Left ventricle myocardium inferior (tissue), 1 donor: Measurements from ENCODE around the gene MAP3K5. TPM values are rescaled to one million over a fixed set of nuclear protein-coding genes. Genes with fewer than 3 reads are reported as not detected.

Experiments
- DNase-seq: peaks from one replicate; pipeline ENCODE4 v3.0.0-alpha.2; 2020
- H3K27ac ChIP-seq: fragments of 200-600 bp; replicated peaks from 2 replicates; pipeline ENCODE4 v1.8.0; 2021
- H3K27me3 ChIP-seq: fragments of 200-600 bp; 2 replicates; pipeline ENCODE4 v1.8.0; 2021; ENCODE audit warnings: low read depth
- H3K36me3 ChIP-seq: fragments of 200-600 bp; 2 replicates; pipeline ENCODE4 v1.8.0; 2021
- H3K4me1 ChIP-seq: fragments of 200-600 bp; 2 replicates; pipeline ENCODE4 v1.8.0; 2021
- H3K4me3 ChIP-seq: fragments of 200-600 bp; 2 replicates; pipeline ENCODE4 v1.8.0; 2021; ENCODE audit warnings: mild to moderate bottlenecking, moderate library complexity
- H3K9me3 ChIP-seq: fragments of 200-600 bp; replicated peaks from 2 replicates; pipeline ENCODE4 v1.8.0; 2021
- CTCF ChIP-seq: fragments of 200-600 bp; IDR thresholded peaks from 2 replicates; pipeline ENCODE4 v1.8.0; 2021; ENCODE audit warnings: antibody characterized with exemption, mild to moderate bottlenecking, borderline replicate concordance
- intact Hi-C: fragments of 100-400 bp; cut with micrococcal nuclease; formaldehyde crosslinking; loops from one replicate; pipeline ENCODE4 v1.11.0; 2022
- total RNA-seq: library from RNA; stranded (reverse); fragmentation: NEBNext Ultra II Directional; extraction: Animal tissue kit (Norgen Biotek cat#: 25700); gene quantifications from one replicate; pipeline ENCODE4 v1.2.1, GENCODE V29; 2021
- donor health status: DM: no; HTN: yes; CAD: no; lungs with severe emphysema.

The MAP3K5 gene
- total RNA-seq, 1 donor from 2014 or later = 44.1 TPM

GRCh38 chr6:136547871-136548270 lies 244.4 kb downstream of the MAP3K5 start:
- Histone ChIP-seq H3K36me3 (no peaks in the 10 kb centered on the region), H3K4me1 (peaks cover 21% of the 10 kb centered on the region), H3K27ac (no peak overlapping the region), H3K9me3 (no peaks in the 10 kb centered on the region), H3K27me3 (peaks cover 34% of the 10 kb centered on the region), H3K4me3 (no peak overlapping the region)
- intact Hi-C loops = no loop called here
- TF ChIP-seq CTCF = no peak
- no peak for DNase-seq

GRCh38 chr6:136547336-136547735 lies 244.9 kb downstream of the MAP3K5 start:
- peaks cover 30% of the 10 kb centered on the region for H3K27me3 ChIP-seq
- intact Hi-C loops = no loop called here
- peak; percentile 32 for TF ChIP-seq CTCF

GRCh38 chr6:136546331-136546730 lies 245.9 kb downstream of the MAP3K5 start:
- no peaks in the 10 kb centered on the region for H3K9me3 ChIP-seq
- H3K36me3 ChIP-seq = no peaks in the 10 kb centered on the region
- no peak overlapping the region for H3K4me3 ChIP-seq
- intact Hi-C loops = no loop called here
- H3K4me1 ChIP-seq = peaks cover 21% of the 10 kb centered on the region
- H3K27me3 ChIP-seq = peaks cover 22% of the 10 kb centered on the region
- TF ChIP-seq CTCF = no peak
- H3K27ac ChIP-seq = no peak overlapping the region
- DNase-seq = no peak

More at GRCh38 chr6:136547336-136547735, 244.9 kb downstream of the MAP3K5 start:
- DNase-seq = no peak
- Histone ChIP-seq H3K4me1 (peaks cover 21% of the 10 kb centered on the region), H3K27ac (no peak overlapping the region), H3K36me3 (no peaks in the 10 kb centered on the region), H3K9me3 (no peaks in the 10 kb centered on the region), H3K4me3 (no peak overlapping the region)

GRCh38 chr6:136544326-136544725 lies 248.0 kb downstream of the MAP3K5 start:
- no peak for TF ChIP-seq CTCF
- H3K4me1 ChIP-seq = peaks cover 6% of the 10 kb centered on the region
- H3K36me3 ChIP-seq = no peaks in the 10 kb centered on the region
- no peak overlapping the region for H3K27ac ChIP-seq
- H3K4me3 ChIP-seq = no peak overlapping the region
- no peak for DNase-seq
- peaks cover 2% of the 10 kb centered on the region for H3K27me3 ChIP-seq
- intact Hi-C loops = no loop called here
- H3K9me3 ChIP-seq = no peaks in the 10 kb centered on the region

GRCh38 chr6:136541395-136541794 lies 250.9 kb downstream of the MAP3K5 start:
- H3K4me1 ChIP-seq = no peaks in the 10 kb centered on the region
- no peaks in the 10 kb centered on the region for H3K9me3 ChIP-seq
- no peak overlapping the region for H3K27ac ChIP-seq
- no peaks in the 10 kb centered on the region for H3K36me3 ChIP-seq
- H3K4me3 ChIP-seq = no peak overlapping the region
- intact Hi-C loops = no loop called here
- no peaks in the 10 kb centered on the region for H3K27me3 ChIP-seq
- no peak for DNase-seq
- TF ChIP-seq CTCF = no peak
